CD8-positive, alpha-beta memory T cell (primary cell): ENCODE measurements around the gene FKBP1A. TPM values are rescaled to one million over a fixed set of nuclear protein-coding genes. Genes with fewer than 3 reads are reported as not detected.

Experiments used
- CTCF ChIA-PET: fragments of 350-600 bp; sonication (Branson Sonifier 250); formaldehyde crosslinking; loops from one replicate; lab custom pipeline; 2021; ENCODE audit warnings: antibody characterized with exemption; lab: Charles Lee
- POLR2A ChIA-PET: fragments of 350-600 bp; sonication (Branson Sonifier 250); formaldehyde crosslinking; loops from one replicate; lab custom pipeline; 2021; ENCODE audit warnings: antibody characterized with exemption; lab: Charles Lee
- DNase-seq, 5 donors: peaks; one replicate each; pipeline versions ENCODE4 v3.0.0 to v3.0.0-alpha.2; 2020 to 2022; ENCODE audit warnings: mixed read lengths in 1 of 5
- H3K27ac ChIP-seq: one replicate; pipeline ENCODE4 v1.7.0; 2013; ENCODE audit warnings: low read depth, mild to moderate bottlenecking, low read length, moderate library complexity
- H3K27me3 ChIP-seq: 2 replicates; pipeline ENCODE4 v1.7.0; 2013; ENCODE audit warnings: low read length, mild to moderate bottlenecking; ENCODE audit not compliant: insufficient read depth, poor library complexity, severe bottlenecking
- H3K36me3 ChIP-seq: 2 replicates; pipeline ENCODE4 v1.7.0; 2013; ENCODE audit warnings: mild to moderate bottlenecking, low read length, moderate library complexity; ENCODE audit not compliant: insufficient read depth
- H3K4me1 ChIP-seq: 2 replicates; pipeline ENCODE4 v1.7.0; 2013; ENCODE audit warnings: mild to moderate bottlenecking, low read length, moderate library complexity; ENCODE audit not compliant: insufficient read depth
- H3K4me3 ChIP-seq: 2 replicates; pipeline ENCODE4 v1.7.0; 2013; ENCODE audit warnings: mild to moderate bottlenecking, low read length
- H3K9me3 ChIP-seq: 2 replicates; pipeline ENCODE4 v1.7.0; 2013; ENCODE audit warnings: mild to moderate bottlenecking, low read length
- H3K27ac Mint-ChIP-seq, 8 donors: one replicate each; pipeline ENCODE4 v1.8.0; 2020 to 2021; ENCODE audit warnings: mixed read lengths in 8 of 8, mild to moderate bottlenecking in 6 of 8, inconsistent platforms in 3 of 8, moderate library complexity in 3 of 8
- H3K27me3 Mint-ChIP-seq, 2 donors: one replicate each; pipeline ENCODE4 v1.8.0; 2020 to 2021; ENCODE audit warnings: mixed read lengths in 2 of 2, mild to moderate bottlenecking in 1 of 2, moderate library complexity in 1 of 2
- H3K36me3 Mint-ChIP-seq, 3 donors: one replicate each; pipeline ENCODE4 v1.8.0; 2020 to 2021; ENCODE audit warnings: mixed read lengths in 3 of 3, inconsistent platforms in 1 of 3, mild to moderate bottlenecking in 1 of 3
- H3K4me1 Mint-ChIP-seq, 3 donors: one replicate each; pipeline ENCODE4 v1.8.0; 2020 to 2021; ENCODE audit warnings: mixed read lengths in 3 of 3, inconsistent platforms in 1 of 3, mild to moderate bottlenecking in 1 of 3
- H3K4me3 Mint-ChIP-seq, 7 donors: one replicate each; pipeline ENCODE4 v1.8.0; 2020 to 2021; ENCODE audit warnings: mixed read lengths in 7 of 7, mild to moderate bottlenecking in 6 of 7, moderate library complexity in 4 of 7, inconsistent platforms in 2 of 7
- H3K9me3 Mint-ChIP-seq, 5 donors: one replicate each; pipeline ENCODE4 v1.8.0; 2020 to 2022; ENCODE audit warnings: mixed read lengths in 5 of 5, mild to moderate bottlenecking in 3 of 5, moderate library complexity in 2 of 5, inconsistent platforms in 1 of 5
- polyA plus RNA-seq: library from polyadenylated mRNA; unstranded; fragments of 300-500 nt; fragmentation: Illumina TruSeq; gene quantifications from one replicate; pipeline ENCODE4 v1.2.3, GENCODE V29; 2021
- total RNA-seq, 2 experiments: library from RNA; stranded (reverse); gene quantifications; one replicate each; pipeline ENCODE4 v1.2.3, GENCODE V29; 2021

The FKBP1A gene
- total and polyA plus RNA-seq, 3 experiments from 2014 or later: 43.1 to 274 (median 274) TPM

DNA sequence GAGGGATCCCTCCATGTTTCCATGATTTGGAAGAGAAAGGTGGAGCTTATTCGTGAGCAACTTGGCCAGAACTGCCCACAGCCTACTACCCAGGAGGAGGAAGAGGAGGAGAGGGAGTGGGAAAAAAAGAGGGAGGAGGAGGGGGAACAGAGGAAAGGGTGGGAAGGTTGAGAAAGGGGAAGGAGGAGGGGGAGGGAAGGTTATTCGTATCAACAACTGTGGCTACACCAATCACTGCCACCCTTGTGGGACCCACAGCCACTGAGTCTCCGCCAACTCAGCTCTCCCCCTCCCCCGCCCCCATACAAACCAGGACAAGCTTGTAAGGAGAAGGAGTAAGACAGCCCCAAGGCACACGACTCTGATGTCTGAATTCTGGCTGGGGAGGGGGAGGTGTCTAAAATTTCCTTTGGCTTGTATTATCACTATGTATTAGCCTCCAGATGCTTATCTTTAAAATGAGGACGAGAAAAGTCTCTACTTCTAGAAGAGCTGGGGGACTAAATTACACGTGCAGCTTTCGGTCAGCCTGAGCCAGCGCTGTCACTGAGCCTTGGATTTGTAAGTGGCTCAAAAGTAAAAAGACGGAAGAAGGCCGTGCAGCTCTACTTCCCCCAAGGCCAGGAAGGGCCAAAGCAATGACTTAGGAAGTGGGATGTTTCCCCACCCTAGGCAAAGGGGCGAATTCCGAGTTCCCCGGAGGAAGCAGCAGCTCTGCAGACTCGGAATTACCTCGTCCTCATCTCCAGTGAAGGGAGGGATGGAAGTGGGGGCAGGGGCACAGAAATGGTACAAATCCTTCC lies 1.0 kb downstream of the FKBP1A start:
- ChIA-PET CTCF (interaction anchor here (0.9 to 2.6 kb wide), 5 partner anchors 9 to 75 kb away, joined by 3 to 13 read pairs (median 4); partner anchors contain the start of gene NSFL1C), POLR2A (interaction anchor here (1.5 kb wide), 1 partner anchor 66 kb away, joined by 14 read pairs; no protein-coding TSS in a partner anchor)
- peak overlapping the region; percentile 76 for H3K27ac ChIP-seq
- no peak for DNase-seq
- H3K4me3 ChIP-seq: peak overlapping the region; percentile 85
- Mint-ChIP-seq H3K36me3 (peaks cover under 1 to 9% (median 2%) of the 10 kb centered on the region in 3 donors), H3K4me3 (peak overlapping the region; percentile 79 to 95 (median 90)), H3K9me3 (peaks cover 0 to 1% (median 0%) of the 10 kb centered on the region in 5 donors), H3K27me3 (peaks cover 9 to 10% of the 10 kb centered on the region in 2 donors), H3K27ac (peak overlapping the region; percentile 80 to 95 (median 88)), H3K4me1 (peaks cover 60 to 68% (median 63%) of the 10 kb centered on the region in 3 donors)
- H3K36me3 ChIP-seq: no peaks in the 10 kb centered on the region
- peaks cover 63% of the 10 kb centered on the region for H3K4me1 ChIP-seq
- H3K27me3 ChIP-seq: no peaks in the 10 kb centered on the region
- H3K9me3 ChIP-seq: no peaks in the 10 kb centered on the region

DNA sequence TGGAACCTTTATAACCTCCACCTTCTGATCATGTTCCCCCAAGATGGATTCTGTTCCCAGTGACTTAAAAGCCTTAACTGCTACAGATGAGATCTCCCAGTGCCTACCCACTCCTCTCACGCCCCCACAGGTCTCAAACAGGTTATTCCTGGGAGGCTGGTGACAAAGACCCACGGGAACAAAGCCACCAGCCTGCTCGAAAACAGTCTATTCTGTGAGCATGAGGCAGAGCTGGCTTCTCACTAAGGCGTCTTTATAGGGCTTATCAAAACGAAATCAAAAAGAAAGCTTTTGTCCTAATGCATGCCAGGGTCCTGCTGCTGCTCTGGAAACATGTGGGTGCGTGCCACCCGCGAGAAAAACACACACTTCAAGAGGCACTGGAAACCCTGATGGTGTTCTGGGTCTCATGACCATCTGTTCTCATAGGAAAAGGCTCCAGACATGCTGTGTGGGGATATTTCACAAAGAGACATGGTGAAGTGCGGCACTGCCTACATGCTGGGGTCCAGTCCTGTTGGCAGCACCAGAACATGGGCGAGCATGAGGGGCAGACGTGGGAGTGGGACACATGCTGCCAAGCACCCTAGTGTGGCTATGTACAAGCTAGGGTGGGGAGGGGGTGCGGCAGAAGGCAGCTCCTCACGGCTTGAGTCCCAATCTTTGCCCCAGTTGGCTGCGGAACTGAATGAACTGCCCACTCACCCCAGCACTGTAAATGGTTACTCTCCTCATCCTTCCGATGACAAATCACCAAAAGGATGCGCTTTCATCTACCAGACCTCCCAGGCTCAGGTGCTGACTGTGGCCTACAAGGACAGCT lies 2.1 kb downstream of the FKBP1A start:
- peaks cover 70 to 79% (median 73%) of the 10 kb centered on the region in 3 donors for H3K4me1 Mint-ChIP-seq
- H3K9me3 Mint-ChIP-seq: no peaks in the 10 kb centered on the region
- peaks cover 0 to 19% (median 7%) of the 10 kb centered on the region in 3 donors for H3K36me3 Mint-ChIP-seq
- ChIA-PET CTCF (interaction anchor here (1.1 to 2.6 kb wide), 3 partner anchors 19 to 76 kb away, joined by 3 to 13 read pairs (median 4); partner anchors contain the start of gene NSFL1C), POLR2A (interaction anchor here (1.5 kb wide), 1 partner anchor 65 kb away, joined by 14 read pairs; no protein-coding TSS in a partner anchor)
- Histone ChIP-seq H3K4me1 (peaks cover 72% of the 10 kb centered on the region), H3K27me3 (no peaks in the 10 kb centered on the region), H3K27ac (peak overlapping the region; percentile 76), H3K4me3 (peak overlapping the region; percentile 30), H3K9me3 (no peaks in the 10 kb centered on the region), H3K36me3 (no peaks in the 10 kb centered on the region)
- peak overlapping the region; percentile 79 to 95 (median 90) for H3K4me3 Mint-ChIP-seq
- H3K27me3 Mint-ChIP-seq: peaks cover 9 to 10% of the 10 kb centered on the region in 2 donors
- H3K27ac Mint-ChIP-seq: peak overlapping the region; percentile 69 to 95 (median 86)
- no peak for DNase-seq

GRCh38 chr20:1389703-1390580 lies 2.9 kb downstream of the FKBP1A start:
- no peaks in the 10 kb centered on the region for H3K9me3 ChIP-seq
- ChIA-PET CTCF (interaction anchor here (1.4 kb wide), 1 partner anchor 74 kb away, joined by 3 read pairs; no protein-coding TSS in a partner anchor), POLR2A (no interaction called here)
- peaks cover 79% of the 10 kb centered on the region for H3K4me1 ChIP-seq
- Mint-ChIP-seq H3K36me3 (peaks cover 0 to 24% (median 5%) of the 10 kb centered on the region in 3 donors), H3K27me3 (peaks cover 1 to 2% of the 10 kb centered on the region in 2 donors), H3K27ac (peak overlapping the region; percentile 39 to 95 (median 86)), H3K9me3 (no peaks in the 10 kb centered on the region), H3K4me1 (peaks cover 75 to 80% (median 80%) of the 10 kb centered on the region in 3 donors), H3K4me3 (peak overlapping the region; percentile 77 to 95 (median 90))
- no peaks in the 10 kb centered on the region for H3K27me3 ChIP-seq
- H3K4me3 ChIP-seq: peak overlapping the region; percentile 6
- no peaks in the 10 kb centered on the region for H3K36me3 ChIP-seq
- DNase-seq: no peak
- no peak overlapping the region for H3K27ac ChIP-seq

GRCh38 chr20:1388741-1389483 lies 3.9 kb downstream of the FKBP1A start:
- no peaks in the 10 kb centered on the region for H3K36me3 ChIP-seq
- Mint-ChIP-seq H3K27ac (peak overlapping the region; percentile 80 to 91 (median 85)), H3K4me1 (peaks cover 84 to 90% (median 87%) of the 10 kb centered on the region in 3 donors), H3K9me3 (no peaks in the 10 kb centered on the region), H3K36me3 (peaks cover 0 to 30% (median 9%) of the 10 kb centered on the region in 3 donors), H3K27me3 (no peaks in the 10 kb centered on the region), H3K4me3 (peak overlapping the region; percentile 70 to 82 (median 77))
- ChIA-PET POLR2A (no interaction called here), CTCF (interaction anchor here (1.2 to 1.4 kb wide), 2 partner anchors 63 to 73 kb away, joined by 3 read pairs; no protein-coding TSS in a partner anchor)
- no peak overlapping the region for H3K27ac ChIP-seq
- no peaks in the 10 kb centered on the region for H3K9me3 ChIP-seq
- peak in 1 of 5 donors; percentile 47 for DNase-seq
- peak overlapping the region; percentile 29 for H3K4me3 ChIP-seq
- peaks cover 82% of the 10 kb centered on the region for H3K4me1 ChIP-seq
- H3K27me3 ChIP-seq: no peaks in the 10 kb centered on the region

DNA sequence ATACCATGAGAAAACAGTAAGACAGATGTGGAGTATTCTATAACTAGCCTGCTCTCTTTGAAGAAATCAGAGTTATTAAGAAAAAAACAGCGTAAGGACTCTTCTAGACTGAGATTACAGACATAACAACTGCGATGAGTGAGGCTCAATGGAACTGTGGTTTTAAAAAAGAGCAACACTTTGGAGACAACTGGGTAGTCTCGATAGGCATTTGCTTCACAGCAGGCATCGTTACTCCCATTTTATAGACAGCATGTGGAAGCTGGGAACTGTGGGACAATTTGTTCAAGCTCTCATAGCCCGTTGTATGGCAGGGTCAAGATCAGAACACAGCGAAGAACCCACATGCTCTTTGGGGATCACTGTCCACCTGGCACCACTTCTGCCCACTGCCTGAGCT lies 4.6 kb downstream of the FKBP1A start:
- ChIA-PET POLR2A (no interaction called here), CTCF (interaction anchor here (1.2 kb wide), 1 partner anchor 63 kb away, joined by 3 read pairs; no protein-coding TSS in a partner anchor)
- Mint-ChIP-seq H3K27me3 (no peaks in the 10 kb centered on the region), H3K27ac (peak overlapping the region; percentile 80 to 91 (median 85)), H3K4me3 (peak overlapping the region; percentile 28 to 82 (median 77)), H3K4me1 (peaks cover 82 to 90% (median 87%) of the 10 kb centered on the region in 3 donors), H3K9me3 (no peaks in the 10 kb centered on the region), H3K36me3 (peaks cover 0 to 35% (median 9%) of the 10 kb centered on the region in 3 donors)
- H3K9me3 ChIP-seq: no peaks in the 10 kb centered on the region
- peak overlapping the region; percentile 20 for H3K4me3 ChIP-seq
- DNase-seq: peak in 1 of 5 donors; percentile 36
- H3K27me3 ChIP-seq: no peaks in the 10 kb centered on the region
- peaks cover 77% of the 10 kb centered on the region for H3K4me1 ChIP-seq
- H3K27ac ChIP-seq: no peak overlapping the region
- no peaks in the 10 kb centered on the region for H3K36me3 ChIP-seq

GRCh38 chr20:1386323-1386722 lies 6.5 kb downstream of the FKBP1A start:
- Histone ChIP-seq H3K4me3 (no peak overlapping the region), H3K36me3 (no peaks in the 10 kb centered on the region), H3K27me3 (no peaks in the 10 kb centered on the region), H3K4me1 (peaks cover 83% of the 10 kb centered on the region), H3K9me3 (no peaks in the 10 kb centered on the region), H3K27ac (no peak overlapping the region)
- Mint-ChIP-seq H3K4me3 (no peak overlapping the region), H3K27me3 (no peaks in the 10 kb centered on the region), H3K4me1 (peaks cover 82 to 99% (median 96%) of the 10 kb centered on the region in 3 donors), H3K9me3 (no peaks in the 10 kb centered on the region), H3K36me3 (peaks cover 0 to 50% (median 12%) of the 10 kb centered on the region in 3 donors), H3K27ac (peak overlapping the region in 5 of 8 donors; percentile 1 to 70 (median 22))
- ChIA-PET CTCF (interaction anchor here (0.8 kb wide), 1 partner anchor 12 kb away, joined by 3 read pairs; no protein-coding TSS in a partner anchor), POLR2A (no interaction called here)
- no peak for DNase-seq
